ENCODE measurements around the gene MYO5A. TPM values are rescaled to one million over a fixed set of nuclear protein-coding genes. Genes with fewer than 3 reads are reported as not detected.

The MYO5A gene
- polyA plus RNA-seq, 3 donors = 6.9 to 33.5 (median 16.6) TPM

DNA sequence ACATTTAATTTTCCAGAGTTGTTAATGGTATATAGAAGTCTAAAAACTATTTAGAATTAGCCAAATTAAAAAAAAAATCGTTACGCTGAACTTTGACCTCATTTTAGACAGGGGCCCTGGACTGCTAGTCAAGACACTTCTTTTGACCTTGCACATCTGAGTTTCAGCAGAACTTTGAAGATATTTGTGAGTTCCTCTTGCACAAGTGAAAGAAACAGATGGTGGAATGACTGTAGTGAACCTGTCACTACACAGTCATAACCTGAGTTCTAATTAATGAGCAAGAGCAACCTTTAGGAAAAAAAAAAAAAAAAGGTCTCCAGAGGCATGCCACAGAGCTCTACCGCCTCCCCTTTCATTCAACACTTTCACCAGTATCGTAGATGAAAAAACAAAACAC lies 238.4 kb downstream of the MYO5A start:
- H3K4me2 ChIP-seq (replicated peaks; ENCODE audit: extremely low read depth, low read length, poor library complexity, severe bottlenecking) = no peak overlapping the region
- intact Hi-C loops (cut with micrococcal nuclease) = no loop called here
- Mint-ChIP-seq H3K36me3 (no peaks in the 10 kb centered on the region), H3K4me3 (no peak overlapping the region), H3K9me3 (peaks cover 0 to 6% (median 2%) of the 10 kb centered on the region in 7 donors), H3K27me3 (ENCODE audit: low read depth in 3 of 3) (peaks cover 22 to 28% (median 25%) of the 10 kb centered on the region in 3 donors), H3K27ac (no peak overlapping the region), H3K4me1 (peaks cover 27% of the 10 kb centered on the region)
- H3K4me1 ChIP-seq (ENCODE audit: control insufficient read depth in 1 of 2, insufficient read depth in 2 of 2, low read length in 2 of 2) = peaks cover 16 to 25% of the 10 kb centered on the region in 2 donors
- H3K27me3 ChIP-seq (ENCODE audit: control insufficient read depth in 2 of 2, insufficient read depth in 2 of 2, low read length in 2 of 2) = peaks cover 12 to 18% of the 10 kb centered on the region in 2 donors
- TF ChIP-seq, protein P1, sequence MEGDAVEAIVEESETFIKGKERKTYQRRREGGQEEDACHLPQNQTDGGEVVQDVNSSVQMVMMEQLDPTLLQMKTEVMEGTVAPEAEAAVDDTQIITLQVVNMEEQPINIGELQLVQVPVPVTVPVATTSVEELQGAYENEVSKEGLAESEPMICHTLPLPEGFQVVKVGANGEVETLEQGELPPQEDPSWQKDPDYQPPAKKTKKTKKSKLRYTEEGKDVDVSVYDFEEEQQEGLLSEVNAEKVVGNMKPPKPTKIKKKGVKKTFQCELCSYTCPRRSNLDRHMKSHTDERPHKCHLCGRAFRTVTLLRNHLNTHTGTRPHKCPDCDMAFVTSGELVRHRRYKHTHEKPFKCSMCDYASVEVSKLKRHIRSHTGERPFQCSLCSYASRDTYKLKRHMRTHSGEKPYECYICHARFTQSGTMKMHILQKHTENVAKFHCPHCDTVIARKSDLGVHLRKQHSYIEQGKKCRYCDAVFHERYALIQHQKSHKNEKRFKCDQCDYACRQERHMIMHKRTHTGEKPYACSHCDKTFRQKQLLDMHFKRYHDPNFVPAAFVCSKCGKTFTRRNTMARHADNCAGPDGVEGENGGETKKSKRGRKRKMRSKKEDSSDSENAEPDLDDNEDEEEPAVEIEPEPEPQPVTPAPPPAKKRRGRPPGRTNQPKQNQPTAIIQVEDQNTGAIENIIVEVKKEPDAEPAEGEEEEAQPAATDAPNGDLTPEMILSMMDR (IDR thresholded peaks at IDR 0.05) = no peak
- H2AFZ ChIP-seq (ENCODE audit: insufficient read depth, low read depth, low read length, poor library complexity, severe bottlenecking) = no peak overlapping the region
- no peaks in the 10 kb centered on the region for H4K20me1 ChIP-seq (ENCODE audit: insufficient read depth, low read length)
- no peaks in the 10 kb centered on the region for H3K9me3 ChIP-seq (replicated peaks in 1 of 2; ENCODE audit: control insufficient read depth in 1 of 2, insufficient read depth in 1 of 2, low read length in 2 of 2)
- H3K27ac ChIP-seq (ENCODE audit: low read depth in 1 of 2, low read length in 2 of 2) = no peak overlapping the region
- H3K4me3 ChIP-seq (replicated peaks in 1 of 3; ENCODE audit: low read depth in 2 of 3, low read length in 3 of 3) = no peak overlapping the region
- WGBS (ENCODE audit: insufficient coverage) = no CpG with 5 or more reads among the region's 4 CpGs
- H3K36me3 ChIP-seq (replicated peaks in 1 of 2; ENCODE audit: control insufficient read depth in 1 of 2, insufficient read depth in 2 of 2, low read length in 2 of 2) = no peaks in the 10 kb centered on the region
- H3K9ac ChIP-seq (ENCODE audit: insufficient read depth, low read length, poor library complexity, severe bottlenecking) = no peak overlapping the region
- no peaks in the 10 kb centered on the region for H3K79me2 ChIP-seq (ENCODE audit: insufficient read depth, low read length)
- no peak for DNase-seq

DNA sequence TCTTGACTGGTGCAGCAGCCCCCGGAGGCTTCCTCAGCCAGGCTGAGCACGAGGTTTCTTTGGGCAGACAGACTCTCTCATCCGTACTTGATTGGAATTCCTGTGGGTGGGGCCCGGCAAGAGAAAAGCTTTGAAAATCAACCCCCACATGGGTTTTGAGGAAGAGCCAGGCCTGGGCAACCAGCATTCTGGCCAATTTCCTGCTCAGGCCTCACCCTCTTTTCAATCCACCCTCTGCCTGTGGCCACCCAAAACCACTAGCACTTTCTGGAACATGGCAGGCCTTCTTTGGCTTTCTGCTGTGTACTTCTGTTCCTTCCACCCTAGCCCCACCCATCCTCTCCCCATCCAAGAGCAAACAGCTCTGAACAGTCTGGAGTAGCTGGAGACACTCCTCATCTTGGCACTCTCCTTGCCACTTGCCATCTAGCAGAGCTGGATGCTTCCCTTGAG lies 239.0 kb downstream of the MYO5A start:
- H3K4me2 ChIP-seq (replicated peaks; ENCODE audit: extremely low read depth, low read length, poor library complexity, severe bottlenecking) = no peak overlapping the region
- TF ChIP-seq, protein P1 (IDR thresholded peaks at IDR 0.05) = no peak
- no peak overlapping the region for H3K4me3 ChIP-seq (replicated peaks in 1 of 3; ENCODE audit: low read depth in 2 of 3, low read length in 3 of 3)
- H3K4me3 Mint-ChIP-seq = no peak overlapping the region
- no peak overlapping the region for H3K27ac Mint-ChIP-seq
- H3K4me1 ChIP-seq (ENCODE audit: control insufficient read depth in 1 of 2, insufficient read depth in 2 of 2, low read length in 2 of 2) = peaks cover 11 to 18% of the 10 kb centered on the region in 2 donors
- no peaks in the 10 kb centered on the region for H3K9me3 ChIP-seq (replicated peaks in 1 of 2; ENCODE audit: control insufficient read depth in 1 of 2, insufficient read depth in 1 of 2, low read length in 2 of 2)
- no peak overlapping the region for H2AFZ ChIP-seq (ENCODE audit: insufficient read depth, low read depth, low read length, poor library complexity, severe bottlenecking)
- intact Hi-C loops (cut with micrococcal nuclease) = no loop called here
- DNase-seq = no peak
- no peak overlapping the region for H3K9ac ChIP-seq (ENCODE audit: insufficient read depth, low read length, poor library complexity, severe bottlenecking)
- H3K36me3 ChIP-seq (replicated peaks in 1 of 2; ENCODE audit: control insufficient read depth in 1 of 2, insufficient read depth in 2 of 2, low read length in 2 of 2) = no peaks in the 10 kb centered on the region
- no peak overlapping the region for H3K27ac ChIP-seq (ENCODE audit: low read depth in 1 of 2, low read length in 2 of 2)
- H3K27me3 Mint-ChIP-seq (ENCODE audit: low read depth in 3 of 3) = peaks cover 17 to 23% (median 19%) of the 10 kb centered on the region in 3 donors
- H3K27me3 ChIP-seq (ENCODE audit: control insufficient read depth in 2 of 2, insufficient read depth in 2 of 2, low read length in 2 of 2) = peaks cover 7 to 12% of the 10 kb centered on the region in 2 donors
- 89% methylated on average over 4 of the region's 4 CpGs for WGBS (ENCODE audit: insufficient coverage)
- peaks cover 0 to 7% (median 2%) of the 10 kb centered on the region in 7 donors for H3K9me3 Mint-ChIP-seq
- no peaks in the 10 kb centered on the region for H3K36me3 Mint-ChIP-seq
- no peaks in the 10 kb centered on the region for H3K79me2 ChIP-seq (ENCODE audit: insufficient read depth, low read length)
- H4K20me1 ChIP-seq (ENCODE audit: insufficient read depth, low read length) = no peaks in the 10 kb centered on the region
- peaks cover 23% of the 10 kb centered on the region for H3K4me1 Mint-ChIP-seq
